ENCODE results near the gene MED12L. TPM values are rescaled to one million over a fixed set of nuclear protein-coding genes. Genes with fewer than 3 reads are reported as not detected.

The MED12L gene
- total RNA-seq, 1 donor from 2014 or later: 0.43 TPM

GRCh38 chr3:151296226-151296625 is 210.8 kb downstream of the MED12L start:
- Histone ChIP-seq H3K9me3 (no peaks in the 10 kb centered on the region), H3K36me3 (no peaks in the 10 kb centered on the region), H3K4me1 (no peaks in the 10 kb centered on the region), H3K4me3 (no peak overlapping the region), H3K27ac (no peak overlapping the region), H3K27me3 (no peaks in the 10 kb centered on the region)
- intact Hi-C loops (cut with DNase I): no loop called here
- TF ChIP-seq, protein P1, sequence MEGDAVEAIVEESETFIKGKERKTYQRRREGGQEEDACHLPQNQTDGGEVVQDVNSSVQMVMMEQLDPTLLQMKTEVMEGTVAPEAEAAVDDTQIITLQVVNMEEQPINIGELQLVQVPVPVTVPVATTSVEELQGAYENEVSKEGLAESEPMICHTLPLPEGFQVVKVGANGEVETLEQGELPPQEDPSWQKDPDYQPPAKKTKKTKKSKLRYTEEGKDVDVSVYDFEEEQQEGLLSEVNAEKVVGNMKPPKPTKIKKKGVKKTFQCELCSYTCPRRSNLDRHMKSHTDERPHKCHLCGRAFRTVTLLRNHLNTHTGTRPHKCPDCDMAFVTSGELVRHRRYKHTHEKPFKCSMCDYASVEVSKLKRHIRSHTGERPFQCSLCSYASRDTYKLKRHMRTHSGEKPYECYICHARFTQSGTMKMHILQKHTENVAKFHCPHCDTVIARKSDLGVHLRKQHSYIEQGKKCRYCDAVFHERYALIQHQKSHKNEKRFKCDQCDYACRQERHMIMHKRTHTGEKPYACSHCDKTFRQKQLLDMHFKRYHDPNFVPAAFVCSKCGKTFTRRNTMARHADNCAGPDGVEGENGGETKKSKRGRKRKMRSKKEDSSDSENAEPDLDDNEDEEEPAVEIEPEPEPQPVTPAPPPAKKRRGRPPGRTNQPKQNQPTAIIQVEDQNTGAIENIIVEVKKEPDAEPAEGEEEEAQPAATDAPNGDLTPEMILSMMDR (IDR thresholded peaks at IDR 0.05): no peak
- no peak for DNase-seq (ENCODE audit: low spot score in 2 of 2)

DNA sequence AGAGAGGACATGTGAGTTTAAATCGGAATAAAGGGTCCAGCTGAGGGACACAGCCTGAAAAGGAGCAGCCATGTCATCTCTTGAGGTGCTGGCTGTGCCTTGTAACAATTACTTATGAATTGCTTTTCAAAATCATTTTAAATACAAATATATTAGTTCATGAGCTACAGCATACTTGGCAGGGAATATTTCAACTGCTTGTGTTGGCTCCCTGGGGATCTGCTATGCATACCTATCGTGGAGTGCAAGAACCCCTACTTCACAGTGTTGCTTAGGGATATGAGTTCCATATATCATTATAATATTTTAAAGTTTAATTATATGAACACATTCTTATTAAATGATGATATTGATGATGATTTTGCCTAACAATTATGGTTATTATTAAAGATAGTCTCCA is 212.0 kb downstream of the MED12L start:
- no peaks in the 10 kb centered on the region for H3K27me3 ChIP-seq
- intact Hi-C loops (cut with DNase I): no loop called here
- no peak for DNase-seq (ENCODE audit: low spot score in 2 of 2)

DNA sequence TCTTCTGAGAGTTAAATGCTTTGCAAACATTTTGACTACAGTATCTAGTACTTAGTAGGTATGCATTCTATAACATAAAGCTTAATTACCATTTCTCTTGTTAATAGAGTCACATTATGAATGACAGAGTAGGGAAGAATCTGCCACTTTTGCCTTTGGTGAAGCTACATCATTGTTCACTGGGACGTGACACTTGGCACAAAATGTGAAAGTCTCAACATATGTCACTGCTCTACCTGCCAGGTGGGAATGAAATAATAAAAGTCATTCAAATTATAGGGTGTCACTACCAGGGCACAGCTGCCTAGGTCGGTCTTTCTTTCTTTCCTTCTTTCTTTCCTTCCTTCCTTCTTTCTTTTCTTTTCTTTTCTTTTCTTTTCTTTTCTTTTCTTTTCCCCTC is 213.5 kb downstream of the MED12L start:
- H3K36me3 ChIP-seq: no peaks in the 10 kb centered on the region
- no peaks in the 10 kb centered on the region for H3K9me3 ChIP-seq
- TF ChIP-seq, protein P1 (IDR thresholded peaks at IDR 0.05): no peak
- H3K4me3 ChIP-seq: no peak overlapping the region
- intact Hi-C loops (cut with DNase I): no loop called here
- no peak overlapping the region for H3K27ac ChIP-seq
- DNase-seq (ENCODE audit: low spot score in 2 of 2): no peak
- H3K4me1 ChIP-seq: no peaks in the 10 kb centered on the region
- H3K27me3 ChIP-seq: no peaks in the 10 kb centered on the region

More for the DNA sequence above, 212.0 kb downstream of the MED12L start:
- no peaks in the 10 kb centered on the region for H3K36me3 ChIP-seq
- no peak overlapping the region for H3K4me3 ChIP-seq
- TF ChIP-seq, protein P1 (IDR thresholded peaks at IDR 0.05): no peak
- no peak overlapping the region for H3K27ac ChIP-seq
- H3K4me1 ChIP-seq: no peaks in the 10 kb centered on the region
- no peaks in the 10 kb centered on the region for H3K9me3 ChIP-seq

DNA sequence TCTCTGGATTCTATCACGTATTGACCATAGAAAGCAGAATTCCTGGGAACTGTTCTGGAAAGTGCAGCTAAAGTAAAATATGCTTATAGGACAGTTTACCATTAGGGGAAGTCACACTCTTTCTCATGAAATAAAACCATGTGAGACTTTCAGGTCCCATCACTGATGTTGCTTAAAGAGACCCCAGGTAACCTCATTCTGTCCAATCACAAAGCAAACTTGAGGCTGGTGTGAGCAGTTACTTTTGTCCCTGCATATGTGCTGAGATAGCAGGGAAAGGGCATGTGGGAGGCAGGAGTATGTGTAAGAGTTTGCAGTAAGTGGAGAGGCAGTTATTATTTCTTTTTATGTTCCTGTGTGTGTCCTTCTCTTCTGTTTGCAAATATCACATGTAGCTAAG is 215.1 kb downstream of the MED12L start:
- intact Hi-C loops (cut with DNase I): no loop called here
- Histone ChIP-seq H3K4me3 (no peak overlapping the region), H3K27ac (no peak overlapping the region), H3K4me1 (no peaks in the 10 kb centered on the region), H3K36me3 (no peaks in the 10 kb centered on the region), H3K27me3 (no peaks in the 10 kb centered on the region), H3K9me3 (no peaks in the 10 kb centered on the region)
- no peak for DNase-seq (ENCODE audit: low spot score in 2 of 2)
- TF ChIP-seq, protein P1 (IDR thresholded peaks at IDR 0.05): no peak

DNA sequence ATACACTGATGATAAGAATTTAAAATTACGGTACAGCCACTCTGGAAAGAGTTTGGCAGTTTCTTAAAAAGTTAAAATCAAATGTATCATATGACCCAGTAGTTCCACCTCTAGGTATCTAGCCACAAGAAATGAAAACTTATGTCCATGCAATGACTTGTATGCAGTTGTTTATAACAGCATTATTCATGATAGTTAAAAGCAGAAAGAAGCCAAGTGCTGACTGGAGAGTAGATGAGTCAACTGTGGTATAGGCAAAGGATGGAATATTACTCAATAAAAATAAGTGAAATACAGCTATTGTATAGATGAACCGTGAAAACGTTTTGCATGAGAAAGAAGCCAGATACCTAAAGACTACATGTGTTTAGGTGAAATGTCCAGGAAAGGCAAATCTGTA is 216.3 kb downstream of the MED12L start:
- Histone ChIP-seq H3K4me1 (no peaks in the 10 kb centered on the region), H3K9me3 (no peaks in the 10 kb centered on the region), H3K27me3 (no peaks in the 10 kb centered on the region), H3K27ac (no peak overlapping the region), H3K36me3 (no peaks in the 10 kb centered on the region), H3K4me3 (no peak overlapping the region)
- intact Hi-C loops (cut with DNase I): no loop called here
- TF ChIP-seq, protein P1 (IDR thresholded peaks at IDR 0.05): no peak
- no peak for DNase-seq (ENCODE audit: low spot score in 2 of 2)

DNA sequence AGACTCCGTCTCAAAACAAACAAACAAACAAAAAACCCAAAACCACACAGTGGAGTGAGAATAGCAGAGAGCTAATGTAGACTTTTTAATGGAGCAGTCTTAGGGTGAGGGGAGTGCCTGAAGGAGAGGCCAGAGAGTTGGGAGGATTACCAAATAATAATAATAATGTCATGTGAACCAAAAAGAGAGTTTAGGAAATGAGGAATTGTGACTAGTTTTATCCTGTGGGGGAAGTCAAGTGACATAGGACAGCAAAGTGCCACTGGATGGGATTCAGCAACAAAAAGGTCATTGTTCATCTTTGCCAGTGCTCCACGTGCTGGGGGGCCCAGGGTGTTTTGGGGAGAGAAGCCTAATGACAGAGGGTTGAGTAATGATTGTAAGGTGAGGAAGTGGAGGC is 218.3 kb downstream of the MED12L start:
- no peaks in the 10 kb centered on the region for H3K4me1 ChIP-seq
- TF ChIP-seq, protein P1 (IDR thresholded peaks at IDR 0.05): no peak
- intact Hi-C loops (cut with DNase I): no loop called here
- no peaks in the 10 kb centered on the region for H3K36me3 ChIP-seq
- H3K9me3 ChIP-seq: no peaks in the 10 kb centered on the region
- no peaks in the 10 kb centered on the region for H3K27me3 ChIP-seq
- no peak for DNase-seq (ENCODE audit: low spot score in 2 of 2)
- H3K4me3 ChIP-seq: no peak overlapping the region
- H3K27ac ChIP-seq: no peak overlapping the region
